HG02610 (cell line): Measurements from ENCODE around the gene CTH.
"Not testable (repeated sequence)": the region's sequence is repeated elsewhere in the genome, so short reads cannot be mapped to it uniquely, and the experiment has no call there.

Source experiments
- ATAC-seq: cut with Tn5 transposase; IDR thresholded peaks from one replicate; pipeline ENCODE4 v1.9.1; 2021; ENCODE audit warnings: mild to moderate bottlenecking, moderate library complexity; ENCODE audit not compliant: unreplicated experiment

CTH gene

DNA sequence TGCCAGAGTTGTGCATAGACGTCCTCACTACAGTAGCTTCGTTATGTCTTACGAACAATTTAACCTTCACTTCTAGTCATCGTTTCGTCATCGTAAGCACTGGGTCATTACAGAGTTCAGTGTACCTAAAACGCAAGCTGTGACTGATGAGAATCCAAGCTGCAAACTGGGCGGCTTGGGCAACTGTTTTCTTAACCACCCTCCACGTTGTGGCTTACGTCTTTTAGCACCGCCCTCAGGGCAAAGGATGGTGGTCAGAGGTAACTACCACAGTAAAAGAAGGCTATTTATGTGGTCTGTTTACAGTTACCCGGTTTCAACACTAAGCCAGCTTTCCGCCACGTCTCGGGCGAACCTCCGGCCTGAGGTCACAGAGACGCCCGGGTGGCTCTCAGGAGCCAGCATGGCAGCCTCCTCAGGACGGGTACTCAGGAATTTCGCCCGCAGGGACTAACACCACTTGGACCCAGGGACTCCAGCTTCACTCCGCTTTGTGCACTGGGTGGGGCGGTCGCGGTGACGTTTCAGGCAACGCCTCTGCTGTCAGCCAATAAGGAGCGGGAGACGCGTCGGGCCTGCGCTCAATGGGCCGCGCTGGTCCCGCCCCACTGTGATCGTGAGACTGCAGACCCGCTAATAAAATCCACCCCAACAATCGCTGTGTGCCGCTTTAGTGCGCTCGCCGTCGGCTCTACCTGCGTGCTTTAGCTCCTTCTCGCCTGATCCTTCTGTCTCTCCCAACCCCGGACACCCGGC lies at the start of gene CTH:
CTH (plus strand) TSS at position 665 of the 756 bp plus-strand sequence. CDS start 148 bp downstream, outside the sequence.
- peak; percentile 99 for ATAC-seq

DNA sequence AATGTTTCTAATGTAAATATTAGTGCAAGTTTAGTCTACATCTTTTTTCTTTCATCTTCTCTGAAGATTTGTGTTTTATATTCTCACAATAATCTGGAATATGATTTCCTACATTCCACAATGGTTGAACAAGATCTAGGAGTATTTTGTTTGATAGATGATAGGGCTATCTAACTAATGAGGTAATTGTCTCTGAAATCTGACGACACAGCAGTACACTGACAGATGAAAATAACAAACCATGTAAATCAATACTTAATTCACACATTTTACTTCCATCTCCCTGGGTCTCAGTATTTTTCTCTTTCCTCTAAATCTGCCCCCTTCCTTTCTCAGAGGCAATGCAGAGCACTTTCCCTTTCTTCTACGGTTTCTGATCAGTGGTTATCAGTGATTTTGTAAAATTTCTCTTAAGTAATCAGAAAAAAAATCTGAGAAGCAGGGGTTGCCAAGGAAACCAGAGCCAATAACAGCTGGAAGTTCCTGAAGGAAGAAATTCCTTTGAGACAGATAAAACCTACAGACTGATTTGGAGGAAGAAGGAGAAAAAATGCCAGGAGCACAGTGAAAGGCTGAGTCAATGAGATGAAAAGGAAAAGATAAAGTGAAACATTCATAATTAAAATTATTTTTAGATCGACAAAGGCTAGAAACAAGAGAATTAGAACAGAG lies 49.2 kb upstream of the CTH start:
- ATAC-seq, result no peak

- no peak for ATAC-seq
These were observed 46.6 kb upstream of the CTH start for GRCh38 chr1:70364439-70364838.

DNA sequence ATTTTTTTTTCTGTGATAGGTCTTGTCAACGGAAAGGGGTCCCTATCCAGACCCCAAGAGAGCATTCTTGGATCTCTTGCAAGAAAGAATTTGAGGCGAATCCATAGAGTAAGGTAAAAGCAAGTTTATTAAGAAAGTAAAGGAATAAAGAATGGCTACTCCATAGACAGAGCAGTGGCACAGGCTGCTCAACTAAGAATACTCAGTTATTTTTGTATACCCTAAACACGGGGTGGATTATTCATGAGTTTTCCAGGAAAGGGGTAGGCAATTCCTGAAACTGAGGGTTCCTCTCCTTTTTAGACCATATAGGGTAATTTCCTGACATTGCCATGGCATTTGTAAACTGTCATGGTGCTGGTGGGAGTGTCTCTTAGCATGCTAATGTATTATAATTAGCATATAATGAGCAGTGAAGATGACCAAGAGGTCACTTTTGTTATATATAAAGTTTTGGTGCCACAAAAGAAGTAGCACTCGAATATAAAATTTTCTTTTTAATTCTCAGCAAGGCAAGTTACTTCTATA lies 44.6 kb upstream of the CTH start:
- not testable (repeated sequence) for ATAC-seq

GRCh38 chr1:70366997-70367396 lies 44.1 kb upstream of the CTH start:
- ATAC-seq, result not testable (repeated sequence)

- ATAC-seq, result not testable (repeated sequence)
These were observed 43.7 kb upstream of the CTH start for GRCh38 chr1:70367397-70367796.

- not testable (repeated sequence) for ATAC-seq
These were observed 39.5 kb upstream of the CTH start for GRCh38 chr1:70371586-70371985.

DNA sequence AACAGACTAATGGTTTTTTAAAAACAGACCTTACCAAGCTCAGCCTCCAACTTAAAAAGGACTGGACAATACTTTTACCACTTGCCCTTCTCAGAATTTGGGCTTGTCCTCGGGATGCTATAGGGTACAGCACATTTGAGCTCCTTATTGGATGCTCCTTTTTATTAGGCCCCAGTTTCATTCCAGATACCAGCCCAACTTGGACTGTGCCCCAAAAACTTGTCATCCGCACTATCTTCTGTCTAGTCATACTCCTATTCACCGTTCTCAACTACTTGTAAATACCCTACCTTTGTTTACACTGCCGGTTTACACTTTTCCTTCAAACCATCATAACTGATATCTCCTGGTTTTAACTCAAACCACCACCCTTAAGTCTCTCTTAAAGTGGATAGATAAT lies 38.6 kb upstream of the CTH start:
- no peak for ATAC-seq

DNA sequence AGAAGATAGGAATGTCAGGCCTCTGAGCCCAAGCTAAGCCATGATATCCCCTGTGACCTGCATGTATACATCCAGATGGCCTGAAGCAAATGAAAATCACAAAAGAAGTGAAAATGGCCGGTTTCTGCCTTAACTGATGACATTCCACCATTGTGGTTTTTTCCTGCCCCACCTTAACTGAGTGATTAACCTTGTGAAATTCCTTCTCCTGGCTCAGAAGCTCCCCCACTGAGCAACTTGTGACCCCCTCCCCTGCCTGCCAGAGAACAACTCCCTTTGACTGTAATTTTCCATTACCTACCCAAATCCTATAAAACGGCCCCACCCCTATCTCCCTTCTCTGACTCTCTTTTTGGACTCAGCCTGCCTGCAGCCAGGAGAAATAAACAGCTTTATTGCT lies 37.5 kb upstream of the CTH start:
- not testable (repeated sequence) for ATAC-seq

DNA sequence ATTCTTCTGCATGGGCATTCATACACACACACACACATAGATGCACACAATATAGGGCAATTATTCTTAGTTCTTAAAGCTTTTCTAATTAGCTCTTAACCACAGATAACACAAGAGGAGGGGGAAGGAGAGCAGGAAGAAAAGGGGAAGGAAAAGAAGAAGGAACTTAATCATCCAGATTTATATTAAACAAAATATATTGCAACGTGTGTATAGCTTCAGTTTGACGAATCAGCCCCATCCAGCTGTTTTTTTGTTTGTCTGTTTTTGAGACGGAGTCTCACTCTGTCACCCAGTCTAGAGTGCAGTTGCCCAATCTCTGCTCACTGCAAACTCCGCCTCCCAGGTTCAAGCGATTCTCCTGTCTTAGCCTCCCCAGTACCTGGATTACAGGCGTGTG lies 34.9 kb upstream of the CTH start:
- no peak for ATAC-seq

- peak; percentile 65 for ATAC-seq
These were observed 28.4 kb upstream of the CTH start for GRCh38 chr1:70382682-70383081.

DNA sequence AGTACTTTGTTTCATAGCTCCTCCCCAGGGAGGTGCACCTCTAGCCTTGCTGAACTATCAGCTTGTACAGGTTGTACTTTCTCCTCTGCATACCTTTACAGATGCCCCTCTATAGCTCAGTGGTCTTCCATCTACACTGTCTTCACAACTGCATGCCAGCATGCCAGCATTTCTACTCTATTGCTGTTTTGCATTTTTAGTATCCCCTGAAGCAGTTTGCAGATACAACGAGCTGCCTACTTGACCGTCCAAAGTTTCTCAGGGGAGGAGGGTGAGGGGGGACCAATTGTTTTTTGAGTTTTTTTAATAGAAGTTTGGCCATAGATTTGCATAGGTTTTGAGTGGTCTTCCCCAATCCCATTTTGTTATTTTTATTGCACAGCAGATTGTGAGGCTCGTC lies 27.6 kb upstream of the CTH start:
- ATAC-seq, result no peak

DNA sequence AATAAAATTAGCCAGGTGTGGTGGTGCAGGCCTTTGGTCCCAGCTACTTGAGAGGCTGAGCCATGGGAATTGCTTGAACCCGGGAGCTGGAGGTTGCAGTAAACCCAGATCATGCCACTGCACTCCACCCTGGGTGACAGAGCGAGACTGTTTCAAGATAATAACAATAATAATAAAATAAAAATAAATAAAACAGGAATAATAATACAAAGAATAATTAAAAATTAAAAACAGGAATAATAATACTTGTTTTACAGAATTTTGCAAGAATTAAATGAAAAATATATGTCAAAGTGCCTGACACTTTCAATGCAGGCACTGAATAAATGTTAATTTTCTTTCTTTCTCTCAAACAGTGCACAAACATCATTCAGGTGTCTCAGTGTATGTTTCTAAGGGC lies 26.5 kb upstream of the CTH start:
- ATAC-seq, result no peak

- no peak for ATAC-seq
These were observed 25.6 kb upstream of the CTH start for GRCh38 chr1:70385477-70385876.

DNA sequence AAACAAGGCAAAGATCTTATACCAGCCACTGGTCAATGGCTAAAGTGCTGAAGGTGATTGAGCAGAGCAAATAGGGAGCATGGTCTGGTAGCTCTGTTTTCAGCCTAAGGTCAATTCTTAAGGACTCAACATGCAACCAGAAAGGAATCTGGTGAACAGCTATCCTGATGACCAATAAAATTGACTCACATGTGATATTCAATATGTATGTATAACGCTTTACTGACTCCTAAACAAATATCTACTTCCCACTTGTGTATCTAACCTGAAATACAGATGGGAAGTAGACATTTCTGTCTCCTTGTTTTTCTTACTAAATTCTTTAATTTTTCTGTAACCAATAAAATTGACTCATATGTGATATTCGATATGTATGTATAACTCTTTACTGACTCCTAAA lies 24.9 kb upstream of the CTH start:
- ATAC-seq, result no peak

GRCh38 chr1:70387507-70387906 lies 23.6 kb upstream of the CTH start:
- ATAC-seq, result no peak

DNA sequence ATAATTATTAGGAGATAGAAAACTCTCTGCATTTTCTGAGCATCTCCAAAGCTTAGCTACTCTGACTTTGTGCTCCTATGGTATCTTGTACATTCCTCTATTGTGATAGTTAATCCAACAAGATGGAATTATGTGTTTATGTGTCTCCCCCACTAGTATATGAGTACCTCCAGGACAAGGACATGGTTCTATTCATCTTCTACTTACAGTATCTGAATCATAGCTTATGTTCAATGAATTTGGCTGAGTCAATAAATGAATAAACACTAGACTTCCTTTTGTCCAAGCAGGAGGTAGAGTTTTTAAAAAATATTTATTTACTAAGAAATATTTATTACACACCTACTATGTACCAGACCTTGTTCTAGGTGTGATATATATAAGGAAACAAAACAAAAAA lies 18.4 kb upstream of the CTH start:
- no peak for ATAC-seq

DNA sequence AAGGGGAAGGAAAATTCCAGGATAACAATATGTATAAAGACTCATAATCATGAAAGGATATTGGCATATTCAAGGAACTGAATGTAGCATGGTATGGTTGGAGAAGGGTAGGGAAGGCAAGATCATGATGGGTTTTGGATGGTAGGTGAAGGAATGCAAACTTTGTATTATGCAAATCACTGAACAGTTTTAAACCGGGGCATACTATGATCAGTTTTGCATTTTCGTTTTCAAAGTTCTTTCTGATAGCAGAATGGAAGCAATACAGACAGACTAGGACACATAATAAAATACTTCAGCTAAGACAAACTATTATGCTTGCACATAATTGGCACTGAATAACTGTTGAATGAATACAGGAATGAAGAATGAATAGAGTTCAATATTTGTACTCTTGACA lies 14.5 kb upstream of the CTH start:
- ATAC-seq, result no peak

DNA sequence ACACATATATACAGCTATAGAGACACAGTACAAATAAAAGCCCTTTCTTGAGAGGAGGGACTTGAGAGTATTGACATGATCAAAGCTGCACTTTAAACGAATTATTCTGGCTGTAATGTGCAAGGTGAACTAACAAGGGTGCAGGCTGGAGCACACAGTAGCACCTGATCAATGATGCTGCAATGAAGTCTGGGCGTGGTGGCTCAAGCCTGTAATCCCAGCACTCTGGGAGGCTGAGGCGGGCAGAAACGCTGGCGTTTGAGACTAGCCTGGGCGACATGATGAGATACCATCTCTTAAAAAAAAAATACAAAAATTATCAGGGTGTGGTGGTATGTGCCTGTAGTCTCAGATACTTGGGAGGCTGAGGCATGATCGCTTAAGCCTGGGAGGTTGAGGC lies 14.1 kb upstream of the CTH start:
- no peak for ATAC-seq

- ATAC-seq, result no peak
These were observed 10.7 kb upstream of the CTH start for GRCh38 chr1:70400335-70400734.

DNA sequence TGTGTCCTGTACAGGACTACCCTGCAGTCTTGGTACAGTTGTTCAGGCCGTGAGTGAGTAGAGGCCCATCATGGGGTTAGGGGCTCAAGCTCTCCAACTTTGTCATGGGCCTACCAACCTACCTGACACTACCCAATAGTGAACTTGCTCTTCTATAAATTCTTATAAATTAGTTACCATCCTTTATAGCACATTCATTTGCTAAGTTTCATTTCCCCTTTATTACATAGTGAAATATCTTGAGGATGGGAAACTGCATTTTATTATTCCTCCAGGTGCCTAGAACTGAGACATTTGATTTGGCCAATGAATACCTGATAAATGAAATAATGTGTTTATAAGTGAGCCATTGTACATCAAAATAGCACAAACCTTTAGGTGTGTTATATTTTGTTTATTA lies 9.1 kb upstream of the CTH start:
- ATAC-seq, result no peak

DNA sequence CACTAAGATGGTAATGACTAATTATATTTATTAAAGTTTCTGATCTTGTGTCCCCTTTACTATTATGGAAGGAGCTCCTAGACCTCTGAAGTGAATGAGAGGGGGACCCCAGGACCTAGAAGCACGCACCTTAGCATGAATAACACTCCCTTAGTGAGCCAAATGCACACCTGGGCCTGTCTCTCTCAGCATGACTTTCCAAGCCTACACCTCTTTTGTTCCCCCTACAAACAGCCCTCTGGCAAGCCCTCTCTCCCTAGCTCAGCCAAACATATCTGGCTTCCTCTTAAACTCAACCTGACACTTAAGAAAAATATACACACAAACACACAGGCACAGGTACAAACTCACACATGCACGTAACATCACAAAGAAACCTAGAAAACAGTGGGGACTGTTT lies 7.3 kb upstream of the CTH start:
- ATAC-seq, result no peak
